GM21786 (cell line): ENCODE results near the gene CCL4.
"Not testable (repeated sequence)": the region's sequence is repeated elsewhere in the genome, so short reads cannot be mapped to it uniquely, and the experiment has no call there.

ENCODE experiments used
- ATAC-seq: cut with Tn5 transposase; IDR thresholded peaks from one replicate; pipeline ENCODE4 v1.9.1; 2021; ENCODE audit not compliant: unreplicated experiment

CCL4 gene

DNA sequence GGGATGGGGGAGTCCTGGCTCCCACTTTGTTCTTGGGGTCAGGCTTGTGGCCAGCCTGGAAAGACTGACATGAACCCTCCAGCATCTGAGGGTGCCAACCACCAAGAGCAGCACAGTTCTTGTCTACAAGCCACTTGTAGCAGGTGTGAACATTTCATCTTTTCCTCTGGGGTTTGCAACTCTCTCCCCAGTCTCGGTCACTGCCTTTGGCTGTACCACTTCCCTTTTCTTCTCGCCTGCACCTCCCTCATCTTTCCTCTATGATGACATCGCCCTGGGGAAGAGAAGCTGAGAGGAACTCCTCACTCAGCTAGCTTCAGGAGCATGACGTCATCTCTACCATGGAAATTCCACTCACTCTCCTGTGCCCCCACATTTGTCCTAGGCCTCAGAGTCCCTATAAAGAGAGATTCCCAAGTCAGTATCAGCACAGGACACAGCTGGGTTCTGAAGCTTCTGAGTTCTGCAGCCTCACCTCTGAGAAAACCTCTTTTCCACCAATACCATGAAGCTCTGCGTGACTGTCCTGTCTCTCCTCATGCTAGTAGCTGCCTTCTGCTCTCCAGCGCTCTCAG is at the start of gene CCL4:
CCL4 (plus strand) TSS at position 427 of the 575 bp plus-strand sequence; CDS start at position 506, 79 bp downstream.
- peak; percentile 71 for ATAC-seq

DNA sequence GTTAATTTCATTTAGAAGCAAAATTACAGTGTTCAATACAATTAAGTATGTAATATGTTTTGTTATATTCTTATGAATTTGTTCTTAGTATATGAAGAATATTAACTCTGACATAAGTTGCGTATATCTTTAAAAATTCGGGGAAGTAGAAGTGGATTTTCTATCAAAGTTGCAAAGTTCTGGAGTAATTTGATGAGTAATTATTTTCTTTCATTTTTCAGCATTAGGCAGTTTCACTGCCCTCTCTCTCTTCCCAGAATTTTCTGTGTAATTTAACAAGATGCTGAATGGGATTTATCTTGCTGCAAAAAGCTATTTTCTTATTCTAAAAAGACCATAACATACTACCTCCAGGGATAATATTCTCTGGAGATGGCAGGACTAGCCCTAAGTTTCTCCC is 48.5 kb upstream of the CCL4 start:
- no peak for ATAC-seq

DNA sequence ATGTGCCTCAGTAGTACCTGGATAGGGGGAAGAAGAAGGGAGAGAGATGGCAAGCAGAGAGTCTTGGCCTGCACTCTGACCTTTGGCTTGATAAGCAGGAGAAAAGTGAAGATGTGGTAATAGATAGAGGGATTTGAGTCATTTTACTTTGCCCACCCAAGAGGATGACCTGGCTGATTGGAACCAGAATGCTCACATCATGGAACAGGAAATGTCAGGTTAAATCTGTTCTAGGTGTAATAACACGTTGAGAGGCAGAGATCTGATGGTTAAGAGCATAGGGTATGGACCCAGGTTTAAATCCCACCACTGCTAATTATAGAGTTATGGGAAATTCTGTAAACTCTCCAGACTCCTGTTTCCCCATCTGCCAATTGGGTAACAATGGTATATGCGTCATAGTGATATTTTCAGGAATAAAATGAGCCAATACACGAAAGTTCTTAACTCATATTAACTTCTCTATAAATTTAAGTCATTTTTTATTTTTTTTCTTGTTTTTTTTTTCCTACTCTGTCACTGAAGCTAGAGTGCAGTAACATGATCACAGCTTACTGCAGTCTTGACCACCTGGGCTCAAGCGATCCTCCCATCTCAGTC is 47.6 kb upstream of the CCL4 start:
- no peak for ATAC-seq

DNA sequence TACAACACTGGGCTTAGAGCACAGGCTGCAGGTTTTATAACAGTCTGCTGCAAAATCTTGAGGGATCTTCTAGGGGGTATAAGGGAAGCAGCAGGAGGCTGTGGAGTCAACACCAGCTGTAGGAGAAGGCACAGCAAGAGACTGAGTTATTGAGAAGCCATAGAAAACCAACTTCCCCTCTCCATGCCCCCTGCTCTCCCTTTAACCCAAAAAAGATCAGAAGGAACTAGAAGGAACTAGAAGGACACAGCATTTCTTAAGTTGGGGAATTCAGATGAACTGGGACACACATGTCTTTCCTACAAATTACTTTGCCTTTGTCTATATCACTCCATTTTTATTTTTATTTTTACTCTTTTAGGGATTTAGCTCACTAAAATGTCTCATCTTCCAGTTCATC is 45.7 kb upstream of the CCL4 start:
- no peak for ATAC-seq

DNA sequence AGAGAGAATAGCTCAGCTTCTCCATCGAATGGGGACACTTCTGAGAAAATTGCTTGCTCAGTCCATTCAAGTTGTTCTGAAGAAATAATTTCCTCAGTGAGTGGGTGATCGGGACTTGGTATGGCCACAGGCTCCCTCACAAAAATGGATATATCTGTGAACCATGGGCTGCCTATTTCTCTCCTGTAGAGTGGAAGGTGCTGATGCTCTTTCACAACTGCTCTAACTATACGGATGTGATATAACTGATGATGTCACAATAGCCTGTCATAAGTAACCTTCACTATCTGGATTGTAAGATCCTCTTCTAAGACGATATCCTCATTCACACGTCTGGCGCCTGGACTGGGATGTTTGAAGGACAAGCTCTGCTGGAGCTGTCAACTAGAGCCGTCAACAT is 44.2 kb upstream of the CCL4 start:
- ATAC-seq: no peak

DNA sequence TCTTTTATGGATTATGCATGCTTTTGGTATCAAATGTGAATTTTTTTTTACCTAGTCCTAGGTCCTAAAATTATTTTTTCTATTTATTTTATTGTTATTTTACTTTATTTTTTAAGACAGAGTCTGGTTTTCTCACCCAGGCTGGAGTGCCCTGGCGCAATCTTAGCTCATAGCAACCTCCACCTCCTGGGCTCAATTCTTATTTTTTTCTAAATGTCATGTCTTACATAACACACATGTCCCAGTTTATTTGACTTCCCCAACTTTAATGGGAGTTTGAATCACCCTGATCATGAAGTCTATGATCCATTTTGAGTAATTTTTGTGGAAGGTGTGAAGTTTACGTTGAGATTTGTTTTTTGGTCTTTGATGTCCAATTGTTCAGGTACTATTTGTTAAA is 42.8 kb upstream of the CCL4 start:
- ATAC-seq: no peak

DNA sequence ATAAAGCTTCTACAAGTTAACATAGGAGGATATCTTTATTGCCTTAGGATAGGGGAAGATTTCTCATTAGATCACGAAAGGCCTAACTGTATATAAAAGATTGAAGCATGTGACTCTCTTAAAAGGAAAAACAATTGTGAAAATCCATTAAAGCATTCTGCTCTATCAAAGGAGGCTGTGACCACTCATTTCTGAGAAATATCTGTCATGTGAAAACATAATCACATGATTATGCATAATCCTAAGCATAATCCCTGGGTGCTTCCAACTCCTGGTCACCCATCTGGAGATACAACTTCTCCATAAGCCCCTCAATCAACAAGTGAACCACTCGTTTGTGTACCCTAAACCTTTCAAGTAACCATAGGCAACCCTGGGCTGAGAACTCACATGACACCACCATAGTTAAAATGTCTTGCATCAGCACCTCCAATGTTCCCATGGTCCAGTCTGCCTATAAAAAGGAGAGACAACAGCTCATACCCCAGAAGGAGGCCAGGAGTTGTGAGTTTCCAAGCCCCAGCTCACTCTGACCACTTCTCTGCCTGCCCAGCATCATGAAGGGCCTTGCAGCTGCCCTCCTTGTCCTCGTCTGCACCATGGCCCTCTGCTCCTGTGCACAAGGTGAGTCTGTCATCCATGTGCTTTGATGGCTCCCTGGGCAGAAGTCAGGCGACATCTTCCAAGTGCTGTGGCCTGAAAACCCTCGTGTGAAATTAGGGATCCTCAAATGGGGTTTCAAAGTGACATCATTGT is 39.7 kb upstream of the CCL4 start, which contains the start of gene CCL18:
CCL18 (plus strand) TSS at position 487 of the 756 bp plus-strand sequence; CDS start at position 558, 71 bp downstream.
- no peak for ATAC-seq

DNA sequence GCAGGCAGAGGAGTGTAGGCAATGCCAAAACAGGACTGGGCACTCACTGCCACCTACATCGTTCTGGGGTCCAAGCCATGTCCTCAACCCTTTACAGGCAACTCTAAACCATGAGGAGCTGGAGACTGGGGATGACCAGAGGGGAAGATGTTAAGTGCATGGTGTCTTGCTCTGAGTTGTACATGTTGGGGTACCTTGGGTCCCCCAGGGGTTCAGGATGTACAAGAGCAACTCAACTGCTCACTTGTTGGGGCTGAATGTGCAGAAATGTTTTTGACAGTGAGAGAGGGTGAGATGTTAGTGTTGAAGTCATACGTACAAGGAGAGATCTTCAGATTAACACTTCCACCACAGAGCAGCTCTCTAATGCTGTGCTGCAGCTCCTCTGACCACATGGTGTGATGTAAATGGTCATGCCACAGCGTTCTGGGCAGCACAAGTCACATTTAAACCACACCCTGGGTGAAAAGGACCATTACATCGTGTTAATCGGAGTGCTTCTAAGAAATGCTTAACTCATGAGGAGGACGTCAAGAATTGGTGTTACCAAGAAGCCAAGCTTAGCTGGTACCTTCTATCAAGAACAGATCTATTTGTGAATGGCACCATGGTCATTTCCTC is 37.2 kb upstream of the CCL4 start:
- ATAC-seq: no peak

DNA sequence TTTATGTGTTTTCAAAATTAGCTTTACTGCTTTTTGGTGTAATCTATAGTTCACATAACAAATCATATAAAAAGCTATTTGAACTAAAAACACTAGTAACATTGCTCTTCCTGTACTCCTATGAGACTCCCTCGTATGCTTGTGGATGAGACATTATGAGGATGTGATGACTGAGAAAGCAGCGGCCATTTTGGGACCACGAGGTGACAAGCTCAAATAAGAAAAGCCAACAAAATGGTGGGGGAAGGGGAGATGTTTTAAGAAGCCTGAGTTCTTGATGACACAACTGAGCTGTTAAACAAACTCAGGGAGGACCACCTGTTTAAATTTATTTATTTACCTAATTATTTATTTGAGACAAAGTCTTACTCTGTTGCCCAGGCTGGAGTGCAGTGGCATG is 35.1 kb upstream of the CCL4 start:
- no peak for ATAC-seq

DNA sequence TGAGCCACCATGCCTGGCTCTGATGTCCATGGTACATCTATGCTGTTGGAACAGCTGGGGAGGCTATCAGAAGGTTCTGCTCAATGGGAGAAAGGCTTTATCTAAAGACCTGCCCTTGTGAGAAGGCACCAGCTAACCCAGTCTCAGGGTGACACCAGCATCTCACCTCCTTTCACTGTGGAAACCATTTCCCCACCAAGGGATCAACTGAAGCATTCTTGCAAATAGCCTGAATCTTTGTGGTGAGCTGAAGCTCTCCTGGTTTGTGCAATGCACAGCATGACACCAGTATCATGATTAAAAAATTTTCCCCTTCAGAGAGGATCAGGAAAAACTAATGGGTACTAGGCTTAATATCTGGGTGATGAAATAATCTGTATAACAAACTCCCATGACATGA is 34.5 kb upstream of the CCL4 start:
- no peak for ATAC-seq

DNA sequence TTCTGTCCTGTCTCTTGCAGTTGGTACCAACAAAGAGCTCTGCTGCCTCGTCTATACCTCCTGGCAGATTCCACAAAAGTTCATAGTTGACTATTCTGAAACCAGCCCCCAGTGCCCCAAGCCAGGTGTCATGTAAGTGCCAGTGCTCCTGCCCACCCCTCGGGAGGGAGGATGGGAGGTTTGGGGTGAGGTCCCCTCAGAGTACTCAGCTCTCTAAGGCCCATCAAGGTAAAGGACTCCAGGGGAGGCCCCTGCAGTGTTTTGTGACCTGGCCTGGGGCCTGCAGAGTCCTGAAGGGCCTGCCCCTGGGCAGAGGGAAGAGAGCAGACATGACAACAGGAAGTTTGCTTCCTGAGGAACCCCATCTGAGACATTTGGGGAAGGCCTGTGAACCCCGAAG is 33.2 kb upstream of the CCL4 start:
- no peak for ATAC-seq

DNA sequence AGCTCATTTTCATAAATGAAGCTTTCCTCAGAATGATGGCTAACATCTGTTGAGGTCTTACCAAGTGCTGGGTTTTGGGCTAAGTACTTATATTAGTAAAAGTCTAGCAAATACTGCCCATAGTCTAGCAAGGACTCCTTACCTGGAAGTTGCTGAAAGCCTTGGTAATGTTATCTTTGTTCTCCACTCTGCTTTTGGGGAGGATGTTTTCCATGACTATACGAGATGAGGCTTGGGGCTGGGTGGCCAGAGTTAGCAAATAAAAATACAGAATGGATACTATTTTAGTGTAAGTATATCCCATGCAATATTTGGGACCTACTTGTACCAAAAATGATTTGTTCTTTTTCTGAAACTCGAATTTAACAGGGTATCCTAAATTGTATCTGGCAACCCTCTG is 31.9 kb upstream of the CCL4 start:
- no peak for ATAC-seq

DNA sequence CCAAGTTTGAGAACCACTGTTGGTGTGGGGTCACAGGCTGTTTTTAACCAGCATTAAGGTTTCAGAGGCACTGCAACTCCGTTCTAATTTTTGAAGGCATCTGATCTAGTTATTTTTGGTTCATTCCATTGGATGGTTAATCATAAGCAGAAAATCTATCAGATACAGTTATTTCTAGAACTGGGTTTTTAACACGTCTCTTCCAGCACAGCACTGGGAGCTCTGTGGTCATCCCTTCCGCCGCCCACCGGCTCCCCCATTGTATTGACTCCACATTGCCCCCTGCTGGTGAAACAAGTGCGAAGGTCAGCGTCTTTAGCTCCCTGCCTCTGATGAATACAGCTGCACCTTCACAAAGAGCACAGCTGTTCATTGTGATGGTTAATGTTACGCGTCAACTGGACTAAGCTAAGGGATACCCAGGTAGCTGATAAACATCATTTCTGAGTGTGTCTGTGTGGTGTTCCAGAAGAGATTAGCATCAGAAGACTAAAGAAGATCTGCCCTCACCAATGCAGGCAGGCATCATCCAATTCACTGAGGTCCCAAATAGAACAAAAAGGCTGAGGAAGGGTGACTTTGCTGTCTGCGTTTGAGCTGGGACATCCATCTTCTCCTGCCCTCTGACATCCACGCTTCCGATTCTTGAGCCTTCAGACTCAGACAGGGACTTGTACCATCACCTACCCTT is 31.1 kb upstream of the CCL4 start:
- ATAC-seq: peak; percentile 47

DNA sequence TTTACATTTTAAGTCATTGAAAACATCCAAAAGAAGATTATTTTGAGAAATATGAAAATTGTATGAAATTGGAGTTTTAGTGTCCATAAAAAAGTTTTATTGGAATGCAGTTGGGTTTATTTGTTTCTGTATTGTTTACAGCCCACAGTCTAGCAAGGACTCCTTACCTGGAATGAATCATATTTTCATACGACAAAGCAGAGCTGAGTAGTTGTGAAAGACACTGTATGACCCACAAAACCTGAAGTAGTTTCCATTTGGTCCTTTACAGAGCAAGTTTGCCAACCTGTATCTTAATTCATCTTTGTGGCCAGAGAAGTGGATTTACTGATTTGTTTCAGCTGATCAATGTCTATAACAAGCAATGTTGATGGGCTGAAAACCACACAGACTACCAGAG is 29.3 kb upstream of the CCL4 start:
- ATAC-seq: no peak

DNA sequence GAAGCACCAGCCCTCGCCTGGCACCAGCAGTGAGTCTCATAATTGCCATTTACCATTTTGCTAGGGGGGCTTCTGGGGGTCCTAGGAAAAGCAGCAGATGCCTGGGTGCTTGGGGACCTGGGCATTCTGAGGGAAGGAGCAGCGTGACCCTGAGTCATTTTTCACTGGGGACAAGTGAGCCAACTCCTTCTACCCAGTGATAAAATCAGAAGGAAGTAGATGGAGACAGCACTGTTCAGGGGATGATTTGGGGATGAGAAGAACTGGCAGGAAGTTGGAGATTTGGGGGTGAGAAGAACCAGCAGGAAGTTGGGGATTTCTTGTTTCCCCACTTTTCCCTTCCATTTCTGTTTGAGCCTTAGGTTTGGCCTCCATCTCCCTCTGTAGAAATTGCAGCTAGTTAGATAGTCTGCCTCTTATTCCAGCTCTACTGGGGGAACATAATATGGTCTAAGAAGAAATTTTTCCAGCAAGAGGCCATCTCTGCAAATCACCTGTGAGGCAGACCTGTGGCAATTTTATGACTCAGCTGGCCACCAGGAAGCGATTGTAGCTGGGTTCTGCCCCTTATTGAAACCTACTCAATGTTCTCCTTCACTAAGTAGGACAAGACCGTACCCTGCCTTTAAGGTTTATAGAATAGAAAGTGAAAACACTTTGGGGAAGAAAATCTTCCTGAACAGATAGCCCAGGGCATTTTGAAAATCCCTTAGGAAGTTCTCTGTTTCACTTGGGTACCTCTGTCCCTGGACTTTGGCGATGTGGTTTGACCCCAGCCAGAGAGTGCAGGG is 21.8 kb upstream of the CCL4 start:
- peak; percentile 35 for ATAC-seq

DNA sequence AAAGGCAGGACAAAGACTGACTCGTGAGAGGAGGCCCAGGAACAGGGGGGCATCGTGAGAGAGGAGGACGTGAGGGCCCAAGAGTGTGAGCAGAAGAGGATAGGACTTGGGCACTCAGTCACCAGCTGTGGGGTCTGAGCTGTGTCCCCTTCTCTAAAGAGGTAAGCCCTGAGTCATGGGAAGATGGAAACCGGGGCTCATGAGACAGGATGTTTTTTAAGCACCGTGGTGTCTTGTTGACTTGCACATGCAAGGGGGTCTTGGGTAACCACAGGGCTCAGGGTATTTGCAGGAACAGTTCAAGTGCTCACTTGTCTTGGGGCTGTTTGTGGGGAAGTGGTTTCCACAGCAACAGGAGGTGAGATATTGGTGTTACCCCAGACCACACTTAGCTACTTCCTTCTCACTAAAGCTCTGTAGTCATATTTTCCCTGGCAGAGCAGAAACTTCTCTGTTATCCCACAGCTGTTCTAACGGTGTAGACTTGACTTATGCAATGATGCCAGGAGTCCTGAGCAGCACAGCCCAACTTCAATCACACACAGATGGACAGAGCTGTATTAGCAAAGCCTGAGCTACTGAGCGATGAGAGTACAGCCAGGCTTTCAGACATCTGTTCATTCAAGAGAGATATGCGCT is 21.0 kb upstream of the CCL4 start:
- ATAC-seq: peak; percentile 50

DNA sequence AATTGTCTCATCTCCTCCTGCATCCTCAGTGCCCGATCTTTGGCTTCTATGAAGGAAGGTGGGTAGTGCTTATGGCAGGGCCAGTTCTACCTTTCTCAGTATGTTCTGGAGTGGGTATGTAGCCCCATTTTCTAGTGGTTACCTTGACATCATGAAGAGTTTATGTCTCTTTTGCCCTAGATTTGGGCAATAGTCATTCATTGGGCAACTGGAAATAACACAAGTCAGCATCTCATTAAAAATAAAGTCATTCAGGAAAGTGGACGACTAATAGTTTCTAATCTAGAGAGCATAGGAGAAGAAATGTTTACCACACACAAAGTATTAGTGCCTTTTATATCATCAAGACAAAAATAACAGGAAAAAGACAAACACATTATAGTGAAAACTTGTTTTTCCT is 19.9 kb upstream of the CCL4 start:
- ATAC-seq: not testable (repeated sequence)

DNA sequence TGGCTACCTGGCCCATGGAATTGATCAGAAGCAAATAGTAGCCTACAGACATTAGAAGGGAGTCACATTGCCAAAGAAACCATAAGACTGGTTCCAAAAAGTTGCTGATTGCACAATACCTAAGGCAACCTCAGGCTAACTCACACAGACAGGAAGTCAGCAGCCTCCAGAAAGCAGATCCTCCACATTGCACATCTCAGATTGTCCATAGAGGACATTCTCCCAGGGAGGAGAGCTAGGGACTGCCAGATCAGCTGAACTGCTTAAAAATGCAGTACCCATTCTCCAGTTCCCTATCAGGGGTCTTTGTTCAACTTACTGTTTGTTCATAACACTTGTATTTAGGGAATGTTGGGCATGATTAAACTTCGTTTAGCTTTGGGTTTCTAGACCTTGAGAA is 17.9 kb upstream of the CCL4 start:
- ATAC-seq: no peak

DNA sequence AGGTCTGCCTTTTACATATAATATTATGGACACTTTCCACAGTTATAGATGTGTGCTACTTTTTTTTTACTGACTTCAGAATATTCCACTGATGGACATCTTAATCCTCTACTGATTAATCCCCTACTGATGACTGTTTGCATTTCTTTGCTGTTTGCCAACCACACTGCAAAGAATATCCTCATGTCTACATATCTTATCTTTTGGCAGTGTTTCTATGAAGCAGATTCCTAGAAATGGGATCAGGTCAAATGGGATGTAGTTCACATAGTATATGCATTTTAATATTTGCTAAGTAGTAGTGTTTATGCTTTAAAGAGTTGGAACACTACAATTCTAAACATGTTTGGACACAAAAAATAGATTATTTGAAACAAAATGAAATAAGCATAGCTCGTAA is 16.8 kb upstream of the CCL4 start:
- ATAC-seq: no peak

DNA sequence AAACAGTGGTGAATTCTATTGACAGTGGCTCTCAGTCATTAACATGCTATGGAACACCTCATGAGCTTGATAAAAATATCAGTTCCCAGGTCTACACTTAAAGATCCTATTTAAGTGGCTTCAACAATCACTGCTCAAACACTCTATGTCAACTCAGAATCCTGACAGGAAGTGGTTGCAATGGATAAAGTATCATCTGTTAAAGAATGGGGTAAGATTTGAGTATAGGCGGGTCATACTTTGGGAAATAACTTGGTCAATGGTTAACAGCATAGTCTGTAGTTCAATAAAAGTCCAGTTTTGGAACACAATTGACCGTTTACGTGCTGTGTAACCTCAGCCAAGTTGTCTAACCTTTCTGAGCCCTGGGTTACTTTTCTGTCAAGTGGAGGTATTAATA is 16.2 kb upstream of the CCL4 start:
- ATAC-seq: not testable (repeated sequence)
